ENCODE data around the gene XIRP2. TPM values are rescaled to one million over a fixed set of nuclear protein-coding genes. Genes with fewer than 3 reads are reported as not detected.

The XIRP2 gene
- total RNA-seq, 2 donors from 2014 or later = not detected

DNA sequence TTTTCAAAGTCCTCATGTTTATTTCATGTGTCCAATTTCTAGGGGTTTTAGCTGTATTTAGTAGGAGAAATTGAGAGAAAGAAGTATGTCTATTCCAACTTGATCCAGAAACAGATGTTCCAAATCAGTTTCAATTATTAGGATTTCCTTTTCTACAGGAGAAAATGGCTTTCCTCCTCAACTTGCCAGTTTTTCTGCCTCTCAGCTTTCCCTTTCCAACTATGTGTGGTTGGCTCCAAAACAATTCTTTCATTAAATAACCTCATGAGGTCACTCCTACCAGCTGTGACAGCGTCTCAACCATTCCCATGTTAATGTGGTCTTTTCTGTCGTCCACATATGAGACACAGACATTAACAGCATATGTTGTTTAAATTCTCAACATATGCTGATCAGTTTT is 13.1 kb downstream of the XIRP2 start:
- no peak overlapping the region for H3K27ac ChIP-seq
- no peaks in the 10 kb centered on the region for H3K4me1 ChIP-seq
- DNase-seq (no peak), ATAC-seq (no peak)
- intact Hi-C loops (cut with DNase I) = no loop called here
- TF ChIP-seq, protein P1, sequence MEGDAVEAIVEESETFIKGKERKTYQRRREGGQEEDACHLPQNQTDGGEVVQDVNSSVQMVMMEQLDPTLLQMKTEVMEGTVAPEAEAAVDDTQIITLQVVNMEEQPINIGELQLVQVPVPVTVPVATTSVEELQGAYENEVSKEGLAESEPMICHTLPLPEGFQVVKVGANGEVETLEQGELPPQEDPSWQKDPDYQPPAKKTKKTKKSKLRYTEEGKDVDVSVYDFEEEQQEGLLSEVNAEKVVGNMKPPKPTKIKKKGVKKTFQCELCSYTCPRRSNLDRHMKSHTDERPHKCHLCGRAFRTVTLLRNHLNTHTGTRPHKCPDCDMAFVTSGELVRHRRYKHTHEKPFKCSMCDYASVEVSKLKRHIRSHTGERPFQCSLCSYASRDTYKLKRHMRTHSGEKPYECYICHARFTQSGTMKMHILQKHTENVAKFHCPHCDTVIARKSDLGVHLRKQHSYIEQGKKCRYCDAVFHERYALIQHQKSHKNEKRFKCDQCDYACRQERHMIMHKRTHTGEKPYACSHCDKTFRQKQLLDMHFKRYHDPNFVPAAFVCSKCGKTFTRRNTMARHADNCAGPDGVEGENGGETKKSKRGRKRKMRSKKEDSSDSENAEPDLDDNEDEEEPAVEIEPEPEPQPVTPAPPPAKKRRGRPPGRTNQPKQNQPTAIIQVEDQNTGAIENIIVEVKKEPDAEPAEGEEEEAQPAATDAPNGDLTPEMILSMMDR (IDR thresholded peaks at IDR 0.05) = no peak
- TF ChIP-seq POLR2A (IDR thresholded peaks at IDR 0.05) = no peak
- no peaks in the 10 kb centered on the region for H3K36me3 ChIP-seq (replicated peaks in 1 of 2; ENCODE audit: insufficient read depth in 1 of 2, low read depth in 2 of 2)
- H3K4me3 ChIP-seq = no peak overlapping the region
- no peaks in the 10 kb centered on the region for H3K27me3 ChIP-seq
- H3K9me3 ChIP-seq = no peaks in the 10 kb centered on the region
- 39 to 53% methylated on average over 2 of the region's 2 CpGs for WGBS, 2 donors

DNA sequence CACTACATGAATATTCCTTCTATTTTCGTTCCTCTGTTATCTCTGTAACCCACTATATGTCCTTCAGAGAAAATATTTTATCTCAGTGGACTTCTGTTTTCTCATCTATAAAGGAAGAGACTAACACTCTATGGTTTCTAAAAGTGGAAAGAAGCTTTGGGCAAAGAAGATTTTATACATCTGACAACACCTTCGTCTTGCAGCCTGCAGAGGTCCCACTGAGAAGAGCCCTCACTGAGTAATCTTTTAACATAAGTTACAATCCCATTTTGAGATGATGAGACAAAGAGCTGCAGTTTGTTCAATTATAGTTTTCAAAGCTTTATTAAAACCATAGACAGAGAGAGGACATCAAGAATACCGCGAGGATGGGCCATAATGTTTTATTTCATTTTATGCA is 28.7 kb downstream of the XIRP2 start:
- H3K27ac ChIP-seq = no peak overlapping the region
- WGBS, 2 donors = 67 to 70% methylated on average over 4 of the region's 4 CpGs
- no peaks in the 10 kb centered on the region for H3K4me1 ChIP-seq
- intact Hi-C loops (cut with DNase I) = no loop called here
- H3K36me3 ChIP-seq (replicated peaks in 1 of 2; ENCODE audit: insufficient read depth in 1 of 2, low read depth in 2 of 2) = no peaks in the 10 kb centered on the region
- H3K27me3 ChIP-seq = no peaks in the 10 kb centered on the region
- ATAC-seq (no peak), DNase-seq (no peak)
- no peak for TF ChIP-seq POLR2A (IDR thresholded peaks at IDR 0.05)
- TF ChIP-seq, protein P1 (IDR thresholded peaks at IDR 0.05) = no peak
- H3K4me3 ChIP-seq = no peak overlapping the region
- H3K9me3 ChIP-seq = no peaks in the 10 kb centered on the region

DNA sequence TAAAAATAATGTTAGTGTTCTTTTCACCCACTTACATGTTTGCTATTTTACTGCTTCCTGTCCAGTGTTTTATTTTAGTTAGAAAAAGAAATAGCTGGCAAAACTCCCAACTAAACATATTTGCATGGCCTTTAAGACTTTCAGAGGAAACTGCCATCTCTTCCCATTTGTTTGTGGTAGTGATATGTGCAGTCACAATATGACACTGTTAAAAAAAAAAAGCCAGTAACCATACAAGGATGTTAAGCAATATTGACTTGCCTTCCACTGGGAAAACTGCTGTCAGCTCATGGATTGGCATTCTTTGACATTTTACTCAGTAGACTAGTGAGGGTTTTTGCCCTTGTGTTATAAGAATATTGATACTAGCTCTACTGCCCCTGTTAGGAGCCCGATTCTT is 29.1 kb downstream of the XIRP2 start:
- no peak for DNase-seq
- no peaks in the 10 kb centered on the region for H3K9me3 ChIP-seq
- TF ChIP-seq POLR2A (IDR thresholded peaks at IDR 0.05) = no peak
- TF ChIP-seq, protein P1 (IDR thresholded peaks at IDR 0.05) = no peak

DNA sequence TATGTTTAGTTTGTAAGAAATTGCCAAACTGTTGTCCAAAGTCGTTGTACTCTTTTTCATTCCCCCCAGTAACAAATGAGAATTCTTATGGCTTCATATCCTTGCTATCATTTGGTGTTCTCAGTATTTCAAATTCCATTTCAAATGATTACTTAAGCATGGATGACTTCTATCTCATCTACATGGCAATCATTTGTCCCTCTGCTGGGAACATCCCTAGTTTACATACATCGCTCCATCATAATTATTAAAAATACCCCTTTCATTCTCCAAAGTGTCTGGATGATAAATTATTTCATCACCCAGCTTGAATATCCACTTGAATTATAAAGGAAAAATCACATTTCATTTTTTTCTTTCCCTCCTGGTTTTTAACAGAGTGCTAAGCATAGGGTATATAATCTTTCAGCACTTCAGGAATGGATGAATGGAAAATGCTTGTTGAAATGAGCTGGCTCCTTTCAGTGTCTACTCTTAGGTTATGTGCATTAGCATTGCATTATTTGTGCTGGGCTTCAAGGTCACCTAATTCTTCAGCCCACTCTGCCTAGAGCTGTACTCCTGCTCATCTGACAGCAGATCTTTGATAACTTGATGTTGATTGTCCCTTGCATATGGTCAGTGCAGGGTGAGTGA is 33.1 kb downstream of the XIRP2 start:
- no peaks in the 10 kb centered on the region for H3K36me3 ChIP-seq (replicated peaks in 1 of 2; ENCODE audit: insufficient read depth in 1 of 2, low read depth in 2 of 2)
- 80 to 87% methylated on average over 2 of the region's 2 CpGs for WGBS, 2 donors
- H3K9me3 ChIP-seq = no peaks in the 10 kb centered on the region
- ATAC-seq (no peak), DNase-seq (no peak)
- intact Hi-C loops (cut with DNase I) = no loop called here
- no peak overlapping the region for H3K27ac ChIP-seq
- H3K4me1 ChIP-seq = no peaks in the 10 kb centered on the region
- no peak overlapping the region for H3K4me3 ChIP-seq
- H3K27me3 ChIP-seq = no peaks in the 10 kb centered on the region
- TF ChIP-seq, protein P1 (IDR thresholded peaks at IDR 0.05) = no peak
- TF ChIP-seq POLR2A (IDR thresholded peaks at IDR 0.05) = no peak

More for the DNA sequence above, 29.1 kb downstream of the XIRP2 start:
- intact Hi-C loops (cut with DNase I) = no loop called here
- Histone ChIP-seq H3K36me3 (replicated peaks in 1 of 2; ENCODE audit: insufficient read depth in 1 of 2, low read depth in 2 of 2) (no peaks in the 10 kb centered on the region), H3K4me3 (no peak overlapping the region), H3K27ac (no peak overlapping the region), H3K27me3 (no peaks in the 10 kb centered on the region), H3K4me1 (no peaks in the 10 kb centered on the region)
- whole genome bisulfite sequencing, 2 donors = 31 to 56% methylated on average over 1 of the region's 1 CpG
- ATAC-seq = no peak

DNA sequence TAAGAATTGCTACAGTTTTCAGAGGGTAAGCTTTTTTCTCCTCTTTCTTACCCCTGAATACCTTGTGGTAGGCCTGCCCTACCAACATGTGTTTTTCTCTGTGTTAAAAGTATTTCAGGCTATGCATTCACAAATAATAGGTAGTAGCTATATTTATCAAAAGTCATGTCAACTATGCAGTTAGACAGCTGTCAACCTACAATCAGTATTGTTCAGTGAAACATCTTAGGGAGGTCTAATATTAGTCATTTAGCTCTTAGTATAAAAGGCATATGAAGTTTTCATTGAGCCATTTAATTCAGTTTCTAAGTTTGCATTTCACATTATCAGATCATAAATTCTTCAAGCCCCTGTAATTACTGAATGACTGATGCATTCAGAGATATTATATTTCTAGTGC is 36.7 kb downstream of the XIRP2 start:
- DNase-seq = no peak
- H3K4me1 ChIP-seq = no peaks in the 10 kb centered on the region
- no peaks in the 10 kb centered on the region for H3K9me3 ChIP-seq
- TF ChIP-seq POLR2A (IDR thresholded peaks at IDR 0.05) = no peak
- TF ChIP-seq, protein P1 (IDR thresholded peaks at IDR 0.05) = no peak
- no peaks in the 10 kb centered on the region for H3K36me3 ChIP-seq (replicated peaks in 1 of 2; ENCODE audit: insufficient read depth in 1 of 2, low read depth in 2 of 2)
- intact Hi-C loops (cut with DNase I) = no loop called here
- no peaks in the 10 kb centered on the region for H3K27me3 ChIP-seq
- no peak overlapping the region for H3K27ac ChIP-seq
- no peak for ATAC-seq
- no peak overlapping the region for H3K4me3 ChIP-seq

All from body of pancreas (tissue), 4 donors.